ENCODE data around the gene FOS. TPM values are rescaled to one million over a fixed set of nuclear protein-coding genes. Genes with fewer than 3 reads are reported as not detected.

The FOS gene
- total RNA-seq, 6 donors from 2014 or later: 386 to 1,146 (median 633) TPM

DNA sequence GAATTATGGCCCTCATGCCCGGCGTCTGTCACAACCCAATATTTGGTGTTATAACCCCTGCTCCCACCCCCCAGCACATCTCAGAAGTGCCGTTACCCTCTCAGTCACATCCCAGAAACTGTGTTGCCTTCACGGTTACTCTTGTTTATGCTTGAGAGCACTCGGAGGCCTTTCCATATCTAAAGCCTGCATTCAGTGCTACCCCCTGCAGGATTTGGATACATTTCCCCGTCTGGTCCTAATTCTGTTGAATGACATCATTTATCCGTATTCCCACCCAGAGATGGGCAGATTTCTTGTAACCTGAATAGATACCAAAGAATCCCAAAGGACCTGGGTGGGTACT is 19.1 kb upstream of the FOS start:
- TF ChIP-seq EP300 (IDR thresholded peaks at IDR 0.05): no peak
- TF ChIP-seq, protein P1, sequence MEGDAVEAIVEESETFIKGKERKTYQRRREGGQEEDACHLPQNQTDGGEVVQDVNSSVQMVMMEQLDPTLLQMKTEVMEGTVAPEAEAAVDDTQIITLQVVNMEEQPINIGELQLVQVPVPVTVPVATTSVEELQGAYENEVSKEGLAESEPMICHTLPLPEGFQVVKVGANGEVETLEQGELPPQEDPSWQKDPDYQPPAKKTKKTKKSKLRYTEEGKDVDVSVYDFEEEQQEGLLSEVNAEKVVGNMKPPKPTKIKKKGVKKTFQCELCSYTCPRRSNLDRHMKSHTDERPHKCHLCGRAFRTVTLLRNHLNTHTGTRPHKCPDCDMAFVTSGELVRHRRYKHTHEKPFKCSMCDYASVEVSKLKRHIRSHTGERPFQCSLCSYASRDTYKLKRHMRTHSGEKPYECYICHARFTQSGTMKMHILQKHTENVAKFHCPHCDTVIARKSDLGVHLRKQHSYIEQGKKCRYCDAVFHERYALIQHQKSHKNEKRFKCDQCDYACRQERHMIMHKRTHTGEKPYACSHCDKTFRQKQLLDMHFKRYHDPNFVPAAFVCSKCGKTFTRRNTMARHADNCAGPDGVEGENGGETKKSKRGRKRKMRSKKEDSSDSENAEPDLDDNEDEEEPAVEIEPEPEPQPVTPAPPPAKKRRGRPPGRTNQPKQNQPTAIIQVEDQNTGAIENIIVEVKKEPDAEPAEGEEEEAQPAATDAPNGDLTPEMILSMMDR (IDR thresholded peaks at IDR 0.05): peak in 1 of 6 experiments; percentile 32
- Histone ChIP-seq H3K36me3 (no peaks in the 10 kb centered on the region), H3K27me3 (no peaks in the 10 kb centered on the region), H3K9me3 (no peaks in the 10 kb centered on the region), H3K4me3 (peak overlapping the region; percentile 9 to 52 (median 34)), H3K4me1 (peaks cover 21 to 26% (median 23%) of the 10 kb centered on the region in 4 donors), H3K27ac (peak overlapping the region; percentile 91 to 98 (median 95))
- WGBS, 2 donors: 6 to 12% methylated on average over 7 of the region's 7 CpGs
- DNase-seq (no peak), ATAC-seq (ENCODE audit: low FRiP score in 2 of 2) (peak in 1 of 2 donors; percentile 20)

DNA sequence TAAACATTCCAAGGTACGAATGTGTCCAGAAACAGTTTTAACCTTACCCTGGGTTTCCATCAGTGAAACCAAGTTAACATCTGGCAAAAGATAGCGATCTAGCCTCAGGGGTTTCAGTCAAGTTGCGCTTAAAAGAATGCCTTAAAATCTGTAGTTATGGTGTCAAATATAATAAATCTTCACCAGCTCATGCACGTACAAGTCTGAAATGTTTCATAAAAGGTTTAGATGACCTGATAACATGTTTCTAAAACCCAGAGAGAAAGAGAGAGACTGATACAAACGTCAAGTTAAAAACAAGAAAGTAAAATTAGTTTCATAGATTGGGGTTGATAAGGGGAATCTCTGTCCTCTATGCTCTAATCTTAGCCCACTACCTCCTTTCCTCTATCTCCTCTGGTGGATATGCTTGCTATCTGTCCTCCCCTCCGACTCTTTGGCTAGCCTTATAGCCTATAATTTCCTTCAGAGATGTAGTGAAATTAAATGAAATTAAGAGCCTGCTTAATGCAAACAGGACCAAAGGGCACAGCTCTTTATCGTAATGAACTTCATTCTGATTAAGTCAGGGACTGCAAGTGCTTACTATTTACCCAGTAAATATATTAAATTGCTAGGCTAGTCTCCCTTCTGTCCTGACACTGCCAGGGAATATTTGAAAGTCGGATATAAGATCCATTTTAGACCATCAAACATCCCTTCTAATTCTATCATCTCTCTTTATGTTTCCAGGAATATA is 18.4 kb upstream of the FOS start:
- ATAC-seq (ENCODE audit: low FRiP score in 2 of 2) (no peak), DNase-seq (no peak)
- 76 to 79% methylated on average over 8 of the region's 8 CpGs for WGBS, 2 donors
- H3K9me3 ChIP-seq: no peaks in the 10 kb centered on the region
- H3K36me3 ChIP-seq: no peaks in the 10 kb centered on the region
- peaks cover 17 to 25% (median 19%) of the 10 kb centered on the region in 4 donors for H3K4me1 ChIP-seq
- peak overlapping the region; percentile 91 to 98 (median 95) for H3K27ac ChIP-seq
- TF ChIP-seq EP300 (IDR thresholded peaks at IDR 0.05) (no peak), POLR2AphosphoS5 (IDR thresholded peaks at IDR 0.05) (no peak), POLR2A (IDR thresholded peaks at IDR 0.05) (no peak)
- TF ChIP-seq, protein P1 (IDR thresholded peaks at IDR 0.05): no peak
- no peak overlapping the region for H3K4me3 ChIP-seq
- H3K27me3 ChIP-seq: no peaks in the 10 kb centered on the region

DNA sequence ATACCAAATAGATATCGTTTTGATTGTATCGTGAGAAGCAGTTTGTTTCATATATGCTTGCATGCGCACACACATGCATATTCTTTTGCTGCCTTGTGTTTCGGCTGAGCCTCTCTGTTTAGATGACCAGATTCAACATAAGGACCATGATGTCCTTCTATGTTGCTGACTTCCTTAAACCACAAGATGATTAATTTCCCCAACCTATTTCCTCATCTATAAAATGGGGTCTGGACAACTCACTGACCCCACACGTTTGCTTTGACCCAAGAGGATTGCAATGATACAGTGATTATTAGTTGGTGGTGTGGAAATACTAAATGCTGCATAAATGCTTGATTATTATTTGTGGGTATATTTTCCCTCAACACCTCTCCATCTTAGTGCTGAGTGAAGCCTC is 16.8 kb upstream of the FOS start:
- TF ChIP-seq EP300 (IDR thresholded peaks at IDR 0.05) (no peak), POLR2AphosphoS5 (IDR thresholded peaks at IDR 0.05) (no peak), POLR2A (IDR thresholded peaks at IDR 0.05) (no peak)
- TF ChIP-seq, protein P1 (IDR thresholded peaks at IDR 0.05): no peak
- no peak for DNase-seq
- no peak for ATAC-seq (ENCODE audit: low FRiP score in 2 of 2)
- no peaks in the 10 kb centered on the region for H3K9me3 ChIP-seq
- whole genome bisulfite sequencing, 2 donors: 91 to 92% methylated on average over 5 of the region's 5 CpGs
- peaks cover 17 to 25% (median 19%) of the 10 kb centered on the region in 4 donors for H3K4me1 ChIP-seq
- H3K4me3 ChIP-seq: no peak overlapping the region
- H3K27ac ChIP-seq: no peak overlapping the region
- no peaks in the 10 kb centered on the region for H3K27me3 ChIP-seq
- H3K36me3 ChIP-seq: no peaks in the 10 kb centered on the region

DNA sequence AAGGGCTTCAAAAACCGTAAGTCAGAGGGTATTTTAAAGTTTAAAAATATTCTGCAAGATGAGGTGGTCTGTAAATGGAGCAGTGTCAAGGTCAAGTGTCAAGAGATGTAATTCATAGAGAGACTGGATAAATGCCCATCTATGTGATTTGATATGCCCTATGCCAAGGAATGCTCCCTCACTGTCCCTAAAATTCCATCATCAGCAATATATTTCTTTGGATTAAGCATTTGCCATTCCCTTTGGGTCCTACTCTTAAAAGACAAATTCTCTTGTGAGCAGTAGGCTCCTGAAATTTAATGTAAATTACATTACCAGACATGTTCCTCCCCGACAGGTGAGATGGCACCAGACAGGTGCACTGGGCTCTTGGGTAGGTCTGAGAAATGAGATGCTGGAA is 16.0 kb upstream of the FOS start:
- peaks cover 14 to 28% (median 21%) of the 10 kb centered on the region in 4 donors for H3K4me1 ChIP-seq
- H3K36me3 ChIP-seq: no peaks in the 10 kb centered on the region
- no peak overlapping the region for H3K4me3 ChIP-seq
- H3K27ac ChIP-seq: no peak overlapping the region
- H3K27me3 ChIP-seq: no peaks in the 10 kb centered on the region
- DNase-seq: no peak
- ATAC-seq (ENCODE audit: low FRiP score in 2 of 2): no peak
- H3K9me3 ChIP-seq: no peaks in the 10 kb centered on the region
- TF ChIP-seq, protein P1 (IDR thresholded peaks at IDR 0.05): no peak
- TF ChIP-seq POLR2A (IDR thresholded peaks at IDR 0.05) (no peak), POLR2AphosphoS5 (IDR thresholded peaks at IDR 0.05) (no peak), EP300 (IDR thresholded peaks at IDR 0.05) (no peak)
- 84 to 96% methylated on average over 2 of the region's 2 CpGs for WGBS, 2 donors

DNA sequence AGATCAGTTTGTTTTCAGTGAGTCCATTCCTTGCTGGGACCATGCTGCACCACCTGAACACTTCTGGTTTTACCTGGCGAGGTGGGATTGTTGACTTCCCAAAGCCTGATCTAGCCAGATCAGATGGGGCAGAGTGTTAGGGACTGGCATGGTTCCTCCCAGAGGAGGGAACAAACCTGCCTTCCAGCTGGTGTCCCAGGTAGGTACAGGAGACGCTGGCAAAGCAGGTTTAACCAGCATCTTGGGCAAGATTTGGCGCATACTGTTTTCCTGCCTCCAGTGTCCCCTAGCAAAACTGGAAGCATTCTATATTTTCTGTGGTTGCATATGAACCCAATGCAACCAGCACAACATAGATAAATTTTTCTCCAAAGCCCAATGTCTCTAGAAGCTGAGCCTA is 14.6 kb upstream of the FOS start:
- DNase-seq: no peak

More for the DNA sequence above, 14.6 kb upstream of the FOS start:
- Histone ChIP-seq H3K36me3 (no peaks in the 10 kb centered on the region), H3K4me3 (no peak overlapping the region), H3K9me3 (no peaks in the 10 kb centered on the region), H3K4me1 (peaks cover 7 to 22% (median 15%) of the 10 kb centered on the region in 4 donors), H3K27ac (no peak overlapping the region), H3K27me3 (no peaks in the 10 kb centered on the region)
- WGBS, 2 donors: 88 to 89% methylated on average over 3 of the region's 3 CpGs
- ATAC-seq (ENCODE audit: low FRiP score in 2 of 2): no peak
- TF ChIP-seq POLR2A (IDR thresholded peaks at IDR 0.05): no peak
